Fibroblast of skin of back (primary cell): Measurements from ENCODE around the gene MSH2.
"Not testable (repeated sequence)": the region's sequence is repeated elsewhere in the genome, so short reads cannot be mapped to it uniquely, and the experiment has no call there.

Source experiments
- DNase-seq: peaks from one replicate; pipeline ENCODE4 v3.0.0-alpha.2; 2013

Gene MSH2

GRCh38 chr2:47407976-47408375 lies 5.0 kb downstream of the MSH2 start:
- not testable (repeated sequence) for DNase-seq

GRCh38 chr2:47414682-47415458 lies 11.9 kb downstream of the MSH2 start:
- peak; percentile 11 for DNase-seq

GRCh38 chr2:47420214-47420613 lies 17.3 kb downstream of the MSH2 start:
- no peak for DNase-seq

GRCh38 chr2:47420683-47421082 lies 17.7 kb downstream of the MSH2 start:
- DNase-seq: not testable (repeated sequence)

GRCh38 chr2:47422016-47422415 lies 19.1 kb downstream of the MSH2 start:
- DNase-seq: peak; percentile 34

GRCh38 chr2:47422560-47422959 lies 19.6 kb downstream of the MSH2 start:
- DNase-seq: peak; percentile 83

GRCh38 chr2:47426786-47427185 lies 23.8 kb downstream of the MSH2 start:
- no peak for DNase-seq

- peak; percentile 30 for DNase-seq
These were observed 26.8 kb downstream of the MSH2 start for GRCh38 chr2:47429795-47430194.

GRCh38 chr2:47433006-47433405 lies 30.1 kb downstream of the MSH2 start:
- DNase-seq: not testable (repeated sequence)

GRCh38 chr2:47433445-47433844 lies 30.5 kb downstream of the MSH2 start:
- not testable (repeated sequence) for DNase-seq

- DNase-seq: peak; percentile 40
These were observed 34.3 kb downstream of the MSH2 start for GRCh38 chr2:47437287-47437686.

GRCh38 chr2:47438106-47438505 lies 35.1 kb downstream of the MSH2 start:
- DNase-seq: no peak

GRCh38 chr2:47438783-47439182 lies 35.8 kb downstream of the MSH2 start:
- DNase-seq: no peak

GRCh38 chr2:47451790-47452189 lies 48.8 kb downstream of the MSH2 start:
- DNase-seq: no peak

GRCh38 chr2:47452761-47453160 lies 49.8 kb downstream of the MSH2 start:
- DNase-seq: no peak

- DNase-seq: not testable (repeated sequence)
These were observed 51.9 kb downstream of the MSH2 start for GRCh38 chr2:47454818-47455217.

- no peak for DNase-seq
These were observed 52.5 kb downstream of the MSH2 start for GRCh38 chr2:47455411-47455810.

- DNase-seq: no peak
These were observed 53.9 kb downstream of the MSH2 start for GRCh38 chr2:47456851-47457250.

- no peak for DNase-seq
These were observed 54.3 kb downstream of the MSH2 start for GRCh38 chr2:47457268-47457667.

GRCh38 chr2:47459021-47459420 lies 56.1 kb downstream of the MSH2 start:
- DNase-seq: no peak

GRCh38 chr2:47460766-47461165 lies 57.8 kb downstream of the MSH2 start:
- DNase-seq: no peak

GRCh38 chr2:47471429-47472116 lies 68.6 kb downstream of the MSH2 start:
- DNase-seq: no peak

GRCh38 chr2:47479863-47480262 lies 76.9 kb downstream of the MSH2 start:
- DNase-seq: no peak

GRCh38 chr2:47483191-47483590 lies 80.2 kb downstream of the MSH2 start:
- no peak for DNase-seq
